ENCODE data around the gene FHL2. TPM values are rescaled to one million over a fixed set of nuclear protein-coding genes. Genes with fewer than 3 reads are reported as not detected.

Gene FHL2
- total and polyA plus RNA-seq, 2 experiments from 2014 or later: 612 to 1,288 TPM

- DNase-seq (ENCODE audit: low read depth in 1 of 2, low spot score in 1 of 2): no peak
- Histone ChIP-seq H3K4me1 (ENCODE audit: low read depth) (no peaks in the 10 kb centered on the region), H3K36me3 (peaks cover 88% of the 10 kb centered on the region), H3K4me3 (no peak overlapping the region), H3K27ac (peak overlapping the region; percentile 34), H3K9me3 (ENCODE audit: low read depth) (no peaks in the 10 kb centered on the region), H3K27me3 (no peaks in the 10 kb centered on the region)
- TF ChIP-seq CTCF (IDR thresholded peaks at IDR 0.05; ENCODE audit: low read depth, low read length): no peak
These were observed 33.6 kb downstream of the FHL2 start for GRCh38 chr2:105365206-105365605.

DNA sequence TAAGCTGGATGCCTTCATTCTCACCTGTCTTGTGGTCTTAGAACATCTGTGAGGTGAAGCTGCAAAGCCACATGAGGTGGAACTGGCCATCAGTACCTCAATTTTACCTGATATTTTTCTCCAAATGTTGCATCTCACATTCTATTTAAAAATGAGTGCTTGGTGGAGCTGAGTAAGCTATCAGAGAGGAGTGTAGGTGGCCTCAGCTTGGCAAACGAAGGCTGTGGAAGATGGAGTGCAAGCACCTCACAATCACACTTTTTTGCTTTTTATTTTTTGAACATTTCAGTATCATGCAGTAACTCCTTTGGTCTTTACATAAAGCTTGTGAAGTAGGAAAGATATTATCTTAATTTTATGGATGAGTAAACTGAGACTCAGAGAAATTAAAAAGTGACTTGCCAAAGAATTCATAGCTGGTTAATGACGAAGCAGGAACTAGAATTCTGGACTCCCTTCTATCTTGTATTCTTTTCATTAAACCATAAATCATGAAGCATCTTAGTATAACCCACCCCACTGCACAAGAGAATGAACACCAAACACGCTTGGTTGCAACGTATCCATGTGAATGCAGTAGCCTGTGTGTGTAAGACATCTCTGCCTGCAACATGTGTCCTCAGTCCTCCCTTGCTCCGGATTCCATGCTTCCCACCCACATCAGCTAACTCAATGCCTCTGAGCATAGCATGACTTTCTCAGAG lies 34.3 kb downstream of the FHL2 start:
- Histone ChIP-seq H3K9me3 (ENCODE audit: low read depth) (no peaks in the 10 kb centered on the region), H3K36me3 (peaks cover 91% of the 10 kb centered on the region), H3K4me3 (no peak overlapping the region), H3K4me1 (ENCODE audit: low read depth) (no peaks in the 10 kb centered on the region), H3K27me3 (no peaks in the 10 kb centered on the region), H3K27ac (peak overlapping the region; percentile 34)
- no peak for TF ChIP-seq CTCF (IDR thresholded peaks at IDR 0.05; ENCODE audit: low read depth, low read length)
- no peak for DNase-seq (ENCODE audit: low read depth in 1 of 2, low spot score in 1 of 2)

DNA sequence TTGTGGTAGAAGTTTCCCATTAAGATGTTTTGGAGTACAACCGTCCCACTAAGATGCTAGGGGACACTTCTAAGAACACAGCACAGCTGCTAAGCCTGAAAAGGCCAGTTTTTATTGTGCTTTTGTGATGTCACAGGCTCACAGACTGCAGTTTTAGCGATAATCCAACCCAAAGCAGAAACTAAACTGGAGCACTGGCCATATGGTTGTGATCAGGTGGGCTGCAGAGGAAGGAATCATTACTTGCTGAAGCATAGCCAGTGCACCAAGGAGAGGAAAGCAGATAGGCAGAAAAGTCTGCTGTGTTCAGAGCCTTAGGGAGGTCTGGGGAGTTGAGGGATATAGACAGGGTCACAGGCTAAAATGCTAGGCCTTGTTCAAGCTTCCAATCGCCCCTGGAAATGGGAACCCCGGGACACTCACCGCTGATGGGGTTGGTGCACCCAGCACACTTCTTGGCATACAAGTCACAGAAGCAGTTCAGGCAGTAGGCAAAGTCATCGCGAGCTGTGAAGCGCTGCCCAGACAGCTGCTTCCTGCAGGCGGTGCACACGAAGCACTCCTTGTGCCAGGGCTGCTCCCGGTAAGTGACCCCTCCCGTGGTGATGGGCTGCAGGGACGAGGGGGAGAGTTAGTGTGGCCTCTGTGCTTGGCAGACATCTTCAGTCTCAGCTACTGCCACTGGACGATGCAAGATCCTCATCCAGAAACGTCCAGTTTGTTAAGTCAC lies 35.8 kb downstream of the FHL2 start:
- no peak overlapping the region for H3K4me3 ChIP-seq
- H3K27me3 ChIP-seq: no peaks in the 10 kb centered on the region
- no peaks in the 10 kb centered on the region for H3K4me1 ChIP-seq (ENCODE audit: low read depth)
- TF ChIP-seq CTCF (IDR thresholded peaks at IDR 0.05; ENCODE audit: low read depth, low read length): no peak
- peak overlapping the region; percentile 86 for H3K27ac ChIP-seq
- H3K36me3 ChIP-seq: peaks cover 92% of the 10 kb centered on the region
- no peaks in the 10 kb centered on the region for H3K9me3 ChIP-seq (ENCODE audit: low read depth)
- no peak for DNase-seq (ENCODE audit: low read depth in 1 of 2, low spot score in 1 of 2)

DNA sequence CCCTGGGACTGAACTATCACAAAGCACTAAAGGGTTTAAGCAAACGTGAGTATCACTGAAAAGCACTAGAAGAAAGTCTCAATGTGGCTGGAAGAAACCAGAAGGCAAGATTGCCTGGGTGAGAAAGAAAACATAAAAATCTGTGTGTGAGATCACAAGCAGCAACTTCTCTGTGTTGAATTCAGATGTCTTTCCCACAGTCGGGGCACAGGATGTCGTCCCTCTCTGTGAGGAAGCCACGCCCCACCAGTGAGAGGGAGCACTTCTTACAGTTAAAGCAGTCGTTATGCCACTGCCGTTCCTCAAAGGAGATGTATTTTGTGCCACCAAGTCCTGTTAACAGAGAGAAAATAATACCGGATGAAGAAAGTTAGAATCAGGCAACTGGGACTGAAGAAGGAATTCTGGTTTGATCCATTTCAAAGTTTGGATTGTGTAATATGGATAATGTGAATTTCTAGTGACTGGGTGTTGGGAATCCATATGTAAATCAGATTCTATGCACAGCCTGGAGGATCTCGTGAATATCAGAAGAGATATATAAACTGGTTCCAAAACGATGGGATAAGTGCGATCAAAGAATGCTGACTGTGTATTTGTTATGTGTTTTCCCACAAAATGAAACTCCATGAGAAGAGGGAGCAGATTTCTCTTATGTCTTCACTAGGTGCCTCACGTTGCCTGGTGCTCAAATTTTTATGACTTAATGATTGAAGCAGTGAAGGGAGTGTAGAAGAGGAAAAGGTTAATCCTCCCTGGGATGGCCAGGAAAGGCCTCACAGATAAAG lies 37.6 kb downstream of the FHL2 start:
- DNase-seq (ENCODE audit: low read depth in 1 of 2, low spot score in 1 of 2): no peak
- peak overlapping the region; percentile 86 for H3K27ac ChIP-seq
- H3K36me3 ChIP-seq: peaks cover 78% of the 10 kb centered on the region
- no peaks in the 10 kb centered on the region for H3K27me3 ChIP-seq
- H3K4me1 ChIP-seq (ENCODE audit: low read depth): no peaks in the 10 kb centered on the region
- H3K4me3 ChIP-seq: no peak overlapping the region
- no peaks in the 10 kb centered on the region for H3K9me3 ChIP-seq (ENCODE audit: low read depth)
- TF ChIP-seq CTCF (IDR thresholded peaks at IDR 0.05; ENCODE audit: low read depth, low read length): no peak

GRCh38 chr2:105358593-105358992 lies 40.3 kb downstream of the FHL2 start:
- peaks cover 58% of the 10 kb centered on the region for H3K36me3 ChIP-seq
- no peak overlapping the region for H3K4me3 ChIP-seq
- H3K9me3 ChIP-seq (ENCODE audit: low read depth): no peaks in the 10 kb centered on the region

More at GRCh38 chr2:105358593-105358992, 40.3 kb downstream of the FHL2 start:
- Histone ChIP-seq H3K4me1 (ENCODE audit: low read depth) (no peaks in the 10 kb centered on the region), H3K27me3 (no peaks in the 10 kb centered on the region), H3K27ac (peak overlapping the region; percentile 83)
- no peak for TF ChIP-seq CTCF (IDR thresholded peaks at IDR 0.05; ENCODE audit: low read depth, low read length)
- DNase-seq (ENCODE audit: low read depth in 1 of 2, low spot score in 1 of 2): peak in 1 of 2 donors; percentile 36
